Measurements from ENCODE around the gene MED26. TPM values are rescaled to one million over a fixed set of nuclear protein-coding genes. Genes with fewer than 3 reads are reported as not detected.

The MED26 gene
- total RNA-seq, 1 experiment from 2014 or later: 11.4 TPM

GRCh38 chr19:16535381-16535780 lies 92.6 kb downstream of the MED26 start:
- Histone ChIP-seq H2BK20ac (ENCODE audit: low read depth, low read length, poor library complexity, severe bottlenecking) (no peak overlapping the region), H3K23ac (ENCODE audit: insufficient read length, low read depth, low read length) (no peak overlapping the region), H4K20me1 (ENCODE audit: control insufficient read depth, insufficient read depth, insufficient read length) (no peaks in the 10 kb centered on the region), H3K56ac (ENCODE audit: insufficient read length, low read depth, low read length) (no peak overlapping the region), H2AFZ (ENCODE audit: low read length) (no peak overlapping the region), H3K9ac (ENCODE audit: extremely low read depth, insufficient read length, low read length) (no peak overlapping the region), H3K9me3 (ENCODE audit: control insufficient read depth, low read depth, low read length) (no peaks in the 10 kb centered on the region), H4K8ac (replicated peaks; ENCODE audit: insufficient read length, low read depth, low read length) (no peak overlapping the region), H3K18ac (ENCODE audit: insufficient read length, low read depth, low read length) (no peak overlapping the region), H2BK120ac (ENCODE audit: low read depth, low read length, poor library complexity, severe bottlenecking) (no peak overlapping the region), H2BK5ac (ENCODE audit: insufficient read length, low read length) (no peak overlapping the region), H3K4me2 (ENCODE audit: insufficient read depth, insufficient read length, low read length) (no peak overlapping the region), H3K79me1 (ENCODE audit: insufficient read depth, low read depth, low read length, poor library complexity, severe bottlenecking) (peaks cover 10% of the 10 kb centered on the region), H2BK12ac (ENCODE audit: insufficient read length, low read depth, low read length) (no peak overlapping the region), H2BK15ac (ENCODE audit: low read depth, low read length) (no peak overlapping the region), H3K27me3 (ENCODE audit: insufficient read depth, low read length) (no peaks in the 10 kb centered on the region), H3K4me1 (ENCODE audit: insufficient read depth, low read length) (no peaks in the 10 kb centered on the region), H3K27ac (ENCODE audit: insufficient read length, low read depth, low read length) (no peak overlapping the region), H3K14ac (ENCODE audit: insufficient read depth, low read length) (no peak overlapping the region), H3T11ph (ENCODE audit: low read length) (no peak overlapping the region), H3K4ac (ENCODE audit: low read depth, low read length) (no peak overlapping the region), H3K79me2 (ENCODE audit: insufficient read depth, low read length) (peaks cover 28% of the 10 kb centered on the region; the same call in 1 of the 2 replicates), H4K5ac (ENCODE audit: insufficient read length, low read depth, low read length) (no peak overlapping the region), H4K91ac (ENCODE audit: insufficient read length, low read depth, low read length) (no peak overlapping the region), H3K23me2 (ENCODE audit: insufficient read length, low read depth, low read length, poor library complexity, severe bottlenecking) (no peaks in the 10 kb centered on the region), H2AK5ac (ENCODE audit: insufficient read length, low read length) (no peak overlapping the region)
- no peak overlapping the region for H3K4me3 Mint-ChIP-seq
- no peaks in the 10 kb centered on the region for H3K9me3 Mint-ChIP-seq
- no peak for TF ChIP-seq CTCF (conservative IDR thresholded peaks at IDR 0.05)
- no peaks in the 10 kb centered on the region for H3K4me1 Mint-ChIP-seq
- no CpG with 5 or more reads among the region's 18 CpGs for WGBS (ENCODE audit: extremely low coverage, insufficient read length, low lambda C conversion rate)
- peaks cover 57 to 94% (median 93%) of the 10 kb centered on the region in 3 experiments for H3K36me3 Mint-ChIP-seq (ENCODE audit: insufficient read depth in 1 of 3, low read depth in 3 of 3)
- H3K27ac Mint-ChIP-seq: no peak overlapping the region; a peak in 1 of 7 replicates
- no peak for DNase-seq
- H3K27me3 Mint-ChIP-seq (ENCODE audit: low read depth): no peaks in the 10 kb centered on the region
